Measurements from ENCODE around the gene VN1R2.

DNA sequence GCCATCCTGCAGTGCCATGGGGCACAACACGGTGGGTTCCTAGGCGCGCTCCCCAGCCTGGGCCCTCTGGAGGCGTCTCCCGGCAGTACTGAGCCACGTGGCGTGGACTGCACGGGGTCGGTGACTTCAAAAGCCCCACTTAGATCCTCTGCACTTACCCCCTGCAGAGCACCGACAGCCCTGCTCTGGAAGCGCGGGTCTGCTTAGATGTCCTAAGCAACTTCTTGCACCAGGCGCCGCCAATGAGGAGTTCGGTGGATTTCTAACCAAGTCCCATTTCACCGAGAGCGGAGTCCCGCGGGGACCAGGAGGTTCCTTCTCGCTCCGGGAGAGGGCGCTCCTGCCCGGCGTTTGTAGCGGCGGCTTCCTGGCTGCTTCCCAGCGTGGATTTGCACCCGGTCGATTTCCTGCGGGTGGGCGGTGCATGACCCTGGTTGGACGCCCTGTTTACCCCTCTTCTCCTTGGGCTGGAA lies 50.3 kb downstream of the VN1R2 start:
- TF ChIP-seq EZH2 (IDR thresholded peaks at IDR 0.05; ENCODE audit: insufficient read depth, poor library complexity, severe bottlenecking) (no peak), EZH2phosphoT487 (IDR thresholded peaks at IDR 0.05; ENCODE audit: insufficient read depth, low read depth) (no peak)
